Islet precursor cell (in vitro differentiated cells): Measurements from ENCODE around the gene ZNF598.
"Not testable (repeated sequence)": the region's sequence is repeated elsewhere in the genome, so short reads cannot be mapped to it uniquely, and the experiment has no call there.

Experiments
- DNase-seq: peaks from one replicate; pipeline ENCODE4 v3.0.0-alpha.2; 2018

ZNF598 gene

DNA sequence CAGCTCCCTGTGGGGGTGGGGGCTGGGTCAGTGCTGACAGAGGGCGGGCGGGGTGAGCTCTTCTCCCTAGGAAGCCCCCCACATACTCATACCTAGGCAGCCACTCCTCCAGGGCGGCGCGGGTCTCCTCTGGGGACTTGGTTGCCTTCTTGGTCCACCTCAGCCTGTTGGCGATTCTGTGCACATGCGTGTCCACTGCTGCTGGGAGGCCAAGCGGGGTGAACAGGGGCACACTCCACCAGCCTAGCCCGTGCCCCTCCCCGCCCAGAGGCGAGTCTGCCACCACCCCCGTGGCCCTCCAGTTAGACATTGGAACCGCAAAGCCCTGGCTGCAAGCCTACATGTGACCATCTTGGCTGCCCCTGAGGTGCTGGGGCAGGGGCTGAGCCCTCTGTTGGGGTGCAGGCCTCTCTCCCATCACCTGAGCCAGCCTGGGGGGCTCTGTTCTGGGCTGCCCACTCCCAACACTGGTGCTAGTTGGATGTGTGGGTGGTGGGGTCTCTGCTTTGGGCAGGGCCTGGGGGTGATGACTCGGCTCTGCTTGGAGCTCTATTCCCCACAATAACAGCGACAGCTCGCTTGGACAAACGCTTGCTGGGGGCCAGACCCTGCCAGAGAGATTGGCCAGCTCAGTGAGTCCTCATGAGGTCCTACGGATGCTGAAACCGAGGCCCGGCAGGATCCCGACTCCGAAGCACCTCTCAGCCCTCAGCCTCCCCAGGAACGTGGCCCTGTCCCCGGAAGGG lies 30.6 kb upstream of the ZNF598 start:
- no peak for DNase-seq

DNA sequence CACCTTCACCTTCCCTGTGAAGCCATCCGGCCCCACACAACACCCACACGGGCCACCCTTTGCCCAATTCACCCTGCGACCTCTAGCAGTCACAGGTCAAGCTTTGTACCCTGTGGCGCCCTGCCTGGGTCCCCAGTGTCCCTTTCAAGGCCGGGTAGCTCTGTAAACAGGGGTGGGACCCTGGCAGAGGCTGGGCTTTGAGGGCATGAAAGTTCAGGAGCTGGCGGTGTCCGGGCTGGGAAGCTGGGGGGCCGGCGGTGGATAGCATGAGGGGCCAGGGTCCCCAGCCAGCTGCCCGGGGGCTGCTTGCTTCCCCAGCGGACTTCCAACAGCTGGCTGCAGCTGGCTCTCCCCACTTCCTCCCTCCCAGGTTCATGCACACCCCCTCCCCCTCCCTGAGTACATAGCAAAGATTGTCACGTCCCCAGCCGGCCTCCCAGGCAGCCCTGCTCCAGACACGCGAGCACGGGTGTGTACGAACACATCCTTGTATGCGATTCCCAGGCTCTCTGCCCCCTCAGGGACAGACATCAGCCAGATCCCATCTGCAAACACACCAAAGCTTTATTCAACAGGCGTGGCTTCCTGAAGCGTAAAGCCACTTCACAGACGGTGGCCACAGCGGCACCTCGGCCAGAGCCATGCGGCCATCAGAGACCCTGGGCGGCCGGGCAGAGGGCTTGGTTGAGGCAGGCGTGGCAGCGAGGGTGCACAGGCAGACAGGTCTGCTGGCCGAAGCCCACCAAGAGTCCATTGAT lies 29.8 kb upstream of the ZNF598 start:
- no peak for DNase-seq

DNA sequence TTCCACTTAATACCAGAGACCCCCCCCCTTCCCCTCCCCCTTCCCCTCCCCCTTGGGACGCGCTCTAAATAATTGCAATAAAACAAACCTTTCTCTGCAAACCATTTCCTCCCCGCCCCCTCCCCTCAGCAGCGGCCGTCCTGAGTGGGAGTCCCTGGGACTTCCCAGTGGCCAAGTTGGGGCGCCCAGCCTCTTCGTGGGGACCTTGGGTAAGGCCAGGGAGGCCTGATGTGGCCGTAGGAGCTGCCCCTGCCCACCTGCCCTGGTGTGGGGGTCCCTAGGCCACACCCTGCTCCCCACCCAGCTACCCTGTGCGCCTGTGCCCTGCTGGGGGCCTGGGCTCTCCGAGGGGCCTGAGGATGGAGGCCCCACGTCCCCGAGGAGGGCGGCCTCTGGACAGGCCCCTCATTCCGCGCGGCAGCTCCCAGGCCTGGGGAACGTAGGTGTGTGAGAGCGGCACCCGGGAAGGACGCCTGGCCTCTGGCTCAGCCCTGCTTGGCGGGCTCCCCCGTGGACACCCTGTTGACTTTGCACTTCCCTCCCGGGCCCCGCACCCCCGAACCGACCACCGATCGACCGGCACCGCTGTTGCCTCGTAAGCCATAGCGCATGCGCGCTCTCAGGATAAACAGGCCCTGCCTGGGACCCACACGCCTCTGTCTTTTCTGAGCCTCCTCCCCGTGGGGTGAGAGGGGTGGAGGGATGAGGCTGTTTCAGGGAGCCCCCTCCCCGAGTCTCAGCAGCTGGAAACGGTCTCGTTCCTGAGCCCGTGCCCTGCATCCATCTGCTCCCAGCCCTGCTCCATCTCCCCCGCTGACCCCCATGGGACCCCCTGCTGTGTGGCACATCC lies 29.0 kb upstream of the ZNF598 start:
- no peak for DNase-seq

DNA sequence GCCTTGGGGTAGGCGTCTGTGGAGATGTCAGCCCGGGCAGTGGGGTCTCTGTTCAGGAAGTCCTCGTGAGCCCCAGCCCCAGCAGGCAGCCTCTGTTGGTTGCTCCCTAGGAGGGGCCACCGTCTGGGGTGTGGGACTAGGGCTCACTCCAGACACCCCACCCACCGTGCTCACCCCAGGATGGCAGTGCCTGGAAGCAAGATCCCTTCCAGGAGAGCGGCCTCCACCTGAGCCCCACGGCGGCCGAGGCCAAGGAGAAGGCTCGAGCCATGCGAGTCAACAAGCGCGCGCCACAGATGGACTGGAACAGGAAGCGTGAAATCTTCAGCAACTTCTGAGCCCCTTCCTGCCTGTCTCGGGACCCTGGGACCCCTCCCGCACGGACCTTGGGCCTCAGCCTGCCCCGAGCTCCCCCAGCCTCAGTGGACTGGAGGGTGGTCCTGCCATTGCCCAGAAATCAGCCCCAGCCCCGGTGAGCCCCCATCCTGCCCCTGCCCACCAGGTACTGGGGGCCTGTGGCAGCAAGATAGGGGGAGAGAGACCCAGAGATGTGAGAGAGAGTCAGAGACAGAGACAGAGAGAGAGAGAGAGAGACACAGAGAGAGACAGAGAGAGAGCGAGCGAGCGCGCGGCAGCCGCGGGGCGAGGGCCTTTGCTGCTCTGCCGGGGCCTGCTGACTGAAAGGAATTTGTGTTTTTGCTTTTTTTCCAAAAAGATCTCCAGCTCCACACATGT lies 28.2 kb upstream of the ZNF598 start:
- no peak for DNase-seq

DNA sequence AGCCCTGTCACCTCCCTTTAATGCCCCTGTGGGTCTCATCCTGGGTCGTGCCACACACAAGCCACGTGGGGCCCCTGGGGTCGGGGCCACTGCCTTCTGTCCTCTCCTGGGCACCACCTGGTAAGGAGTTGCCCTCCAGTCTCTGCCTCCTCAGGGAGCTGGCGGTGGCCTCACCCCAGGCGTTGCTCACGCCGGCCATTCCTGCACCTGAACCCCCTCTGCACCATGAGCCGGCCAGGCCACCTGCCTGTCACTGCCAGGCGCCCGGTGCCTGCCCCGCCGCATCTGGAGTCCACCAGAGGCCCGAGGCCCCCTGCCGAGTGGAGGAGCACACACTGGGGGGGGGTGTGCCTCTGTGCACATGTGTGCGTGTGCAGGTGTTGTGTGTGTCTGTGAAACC lies 27.5 kb upstream of the ZNF598 start:
- DNase-seq = no peak

DNA sequence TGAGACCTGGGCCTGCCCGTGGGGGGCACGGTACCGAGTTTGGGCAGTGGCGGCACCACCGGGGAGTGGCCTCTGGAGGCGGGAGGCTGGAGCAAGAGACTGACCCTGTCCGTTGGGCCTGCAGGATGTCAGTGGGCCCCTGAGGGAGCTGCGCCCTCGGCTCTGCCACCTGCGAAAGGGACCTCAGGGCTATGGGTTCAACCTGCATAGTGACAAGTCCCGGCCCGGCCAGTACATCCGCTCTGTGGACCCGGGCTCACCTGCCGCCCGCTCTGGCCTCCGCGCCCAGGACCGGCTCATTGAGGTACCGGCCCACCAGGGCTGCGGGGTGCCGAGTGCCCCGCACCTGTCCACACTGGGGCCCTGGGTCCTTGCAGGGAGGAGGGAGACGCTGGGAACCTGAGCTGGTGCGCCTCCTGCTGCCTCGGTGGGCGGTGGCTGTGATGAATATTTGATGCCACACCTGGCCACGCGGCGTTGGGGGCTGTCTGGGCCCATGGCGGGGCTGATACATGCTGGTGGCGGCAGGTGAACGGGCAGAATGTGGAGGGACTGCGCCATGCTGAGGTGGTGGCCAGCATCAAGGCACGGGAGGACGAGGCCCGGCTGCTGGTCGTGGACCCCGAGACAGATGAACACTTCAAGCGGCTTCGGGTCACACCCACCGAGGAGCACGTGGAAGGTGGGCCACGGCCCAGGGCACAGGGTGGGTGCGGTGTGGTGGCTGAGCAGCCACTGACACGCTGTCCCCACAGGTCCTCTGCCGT lies 26.8 kb upstream of the ZNF598 start:
- no peak for DNase-seq

DNA sequence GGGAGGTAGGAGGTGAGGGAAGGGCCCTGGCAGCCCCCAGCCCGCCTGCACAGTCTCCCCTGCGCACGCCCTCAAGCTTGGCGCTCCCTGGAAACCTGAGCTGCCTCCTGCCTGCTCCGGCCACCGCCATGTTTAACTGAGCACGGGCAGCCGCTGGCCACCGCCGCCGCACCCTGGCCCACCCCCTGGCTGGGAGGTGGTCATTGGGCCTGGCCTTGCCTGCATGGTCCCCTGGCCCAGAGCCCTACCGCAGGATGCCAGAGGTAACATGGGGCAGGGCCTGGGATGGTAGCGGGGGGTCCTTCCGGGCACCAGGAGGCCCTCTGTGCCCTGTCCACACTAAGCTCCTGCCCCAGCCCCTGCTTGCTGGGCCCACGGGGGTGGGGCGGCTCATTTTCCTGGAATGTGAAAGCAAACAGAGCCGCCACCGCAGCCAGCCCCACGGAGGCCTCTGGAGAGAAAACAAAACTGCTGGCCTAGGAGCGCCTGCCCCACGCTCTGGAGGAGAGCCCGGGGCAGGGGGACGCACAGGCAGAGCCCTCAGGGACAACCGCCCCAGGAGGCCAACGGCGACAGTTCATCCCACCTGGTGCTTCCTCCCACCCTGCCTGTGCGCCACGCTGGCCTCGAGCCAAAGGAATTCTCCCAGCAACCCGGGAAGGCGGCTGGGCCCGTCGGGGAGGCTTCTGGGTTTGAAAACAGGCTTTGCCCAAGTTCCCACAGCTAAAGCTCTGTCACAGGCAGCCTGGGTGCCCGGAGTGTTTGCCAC lies 26.0 kb upstream of the ZNF598 start:
- peak; percentile 76 for DNase-seq

DNA sequence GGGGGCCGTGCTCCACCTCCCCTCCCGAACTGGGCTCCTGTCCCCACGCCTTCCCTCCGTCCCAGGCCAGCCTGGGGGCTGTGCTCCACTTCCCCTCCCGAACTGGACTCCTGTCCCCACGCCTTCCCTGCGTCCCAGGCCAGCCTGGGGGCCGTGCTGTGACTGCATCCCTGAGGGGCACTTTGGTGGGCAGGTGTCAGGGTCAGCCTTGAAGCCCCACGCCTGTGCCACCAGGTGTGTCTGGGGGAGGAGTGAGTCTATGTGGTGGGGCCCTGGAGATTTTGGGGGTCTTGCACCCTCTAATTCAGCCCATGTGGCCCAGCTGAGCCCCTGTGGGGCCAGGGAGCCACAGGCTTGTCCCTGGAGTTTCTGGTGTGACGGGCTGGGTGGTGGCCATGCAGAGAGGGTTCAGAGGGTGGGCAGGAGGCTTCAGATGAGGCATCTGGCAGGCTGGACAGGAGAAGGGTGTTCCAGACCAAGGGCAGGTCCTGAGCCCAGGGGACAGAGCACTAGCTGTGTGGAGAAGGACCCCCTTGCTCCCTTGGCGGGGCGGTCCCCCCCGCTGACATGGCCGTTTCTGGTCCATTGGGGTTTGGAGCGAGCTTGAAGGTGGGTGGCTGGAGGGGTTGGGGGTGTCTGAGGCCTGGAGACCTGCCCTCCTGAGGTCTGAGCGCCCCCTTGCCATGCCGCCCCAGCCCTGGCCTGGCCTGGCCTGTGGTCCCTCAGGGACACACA lies 25.2 kb upstream of the ZNF598 start:
- no peak for DNase-seq

DNA sequence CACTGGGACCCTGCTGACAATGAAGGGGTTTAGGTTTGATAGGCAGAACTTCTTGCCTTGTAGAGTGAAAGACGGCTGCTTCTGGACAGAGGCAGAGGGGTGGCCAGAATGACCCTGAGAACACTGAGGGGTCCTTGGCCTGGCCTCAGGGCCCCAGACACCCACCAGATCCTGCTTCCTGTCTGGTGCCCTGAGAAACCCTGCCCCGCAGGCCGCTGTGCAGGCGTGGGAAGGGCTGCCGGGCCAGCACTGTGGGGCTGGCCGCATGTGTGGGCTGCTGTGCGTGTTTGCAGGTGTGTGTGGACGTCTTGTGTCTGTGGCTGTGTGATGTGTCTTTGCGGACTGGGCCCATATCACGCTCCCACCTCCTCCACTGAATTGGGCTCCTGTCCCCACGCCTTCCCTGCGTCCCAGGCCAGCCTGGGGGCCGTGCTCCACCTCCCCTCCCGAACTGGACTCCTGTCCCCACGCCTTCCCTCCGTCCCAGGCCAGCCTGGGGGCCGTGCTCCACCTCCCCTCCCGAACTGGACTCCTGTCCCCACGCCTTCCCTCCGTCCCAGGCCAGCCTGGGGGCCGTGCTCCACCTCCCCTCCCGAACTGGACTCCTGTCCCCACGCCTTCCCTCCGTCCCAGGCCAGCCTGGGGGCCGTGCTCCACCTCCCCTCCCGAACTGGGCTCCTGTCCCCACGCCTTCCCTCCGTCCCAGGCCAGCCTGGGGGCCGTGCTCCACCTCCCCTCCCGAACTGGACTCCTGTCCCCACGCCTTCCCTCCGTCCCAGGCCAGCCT lies 24.5 kb upstream of the ZNF598 start:
- DNase-seq = not testable (repeated sequence)

DNA sequence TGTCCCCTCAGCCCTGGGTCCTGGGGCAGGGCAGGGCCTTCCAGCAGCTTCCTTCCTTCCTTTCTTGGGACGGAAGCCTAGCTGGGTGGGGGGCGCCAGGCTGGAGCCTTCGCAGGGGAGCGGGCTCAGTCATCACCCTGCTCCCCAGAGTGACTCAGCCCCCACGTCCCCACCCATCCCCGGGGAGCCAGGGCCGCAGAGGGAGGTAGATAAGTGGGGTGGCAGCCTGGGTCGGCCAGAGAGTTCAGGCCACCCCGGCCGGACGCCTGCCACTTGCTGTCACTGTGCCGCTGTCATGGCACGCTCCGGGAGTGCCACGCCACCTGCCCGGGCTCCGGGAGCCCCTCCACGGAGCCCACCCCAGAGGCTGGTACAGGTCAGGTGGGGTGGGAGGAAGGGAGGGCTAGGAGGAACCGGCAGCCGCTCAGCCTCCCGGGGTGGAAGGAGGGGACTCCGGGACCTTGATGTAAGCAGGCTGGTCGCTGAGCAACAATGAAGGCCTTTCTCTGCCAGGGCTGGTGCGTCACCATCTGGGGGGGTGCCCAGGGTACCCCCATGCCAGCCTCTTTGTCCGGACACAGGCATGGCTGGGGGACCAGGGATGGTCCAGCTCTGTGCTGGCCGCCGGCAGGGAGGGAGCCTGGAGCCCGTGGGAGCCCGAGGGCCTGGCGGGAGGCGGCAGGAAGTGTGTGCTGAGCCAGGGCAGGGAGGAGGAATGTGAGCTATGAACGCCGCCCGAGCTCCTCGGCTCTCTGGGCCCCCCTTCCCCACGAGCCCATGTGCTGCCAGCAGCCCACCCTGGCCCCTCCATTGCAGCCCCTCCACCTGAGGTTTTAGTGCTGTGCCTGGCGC lies 23.7 kb upstream of the ZNF598 start:
- peak; percentile 83 for DNase-seq

DNA sequence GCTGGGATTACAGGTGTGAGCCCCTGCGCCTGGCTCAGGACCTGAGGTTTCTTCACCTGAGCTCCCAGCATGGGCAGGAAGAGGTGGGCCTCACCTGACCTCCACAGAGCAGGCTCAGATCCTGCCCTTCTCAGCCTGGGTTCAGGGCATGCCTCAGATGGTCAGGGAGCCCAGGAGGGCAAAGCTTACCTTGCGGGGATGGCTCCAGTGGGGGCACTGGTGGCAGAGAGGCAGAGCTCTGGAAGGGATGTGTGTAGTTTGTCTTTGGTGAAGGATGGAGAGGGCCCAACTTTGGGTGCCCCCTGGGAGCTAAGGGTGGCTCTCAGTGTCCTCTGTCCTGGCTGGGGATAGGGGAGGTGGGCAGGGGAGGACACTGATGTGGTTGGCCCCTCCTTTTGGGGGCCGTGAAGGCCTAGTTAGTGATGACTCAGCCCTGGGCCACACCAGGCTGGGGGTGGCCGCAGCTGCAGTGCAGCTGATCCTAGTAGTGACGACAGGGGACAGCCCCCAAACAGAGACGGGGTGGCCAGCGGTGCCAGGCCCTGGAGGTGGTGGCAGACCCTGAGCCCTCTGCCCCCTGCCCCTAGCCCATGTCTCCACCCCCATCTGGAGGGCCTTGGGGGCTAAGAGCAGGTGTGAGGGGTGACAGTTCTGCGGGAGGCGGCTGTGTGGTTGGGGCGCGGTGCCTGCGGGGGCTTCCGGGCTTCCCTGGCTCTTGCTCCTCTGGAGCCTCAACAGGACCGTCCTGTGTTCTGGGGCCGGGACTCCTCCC lies 22.9 kb upstream of the ZNF598 start:
- DNase-seq = no peak

DNA sequence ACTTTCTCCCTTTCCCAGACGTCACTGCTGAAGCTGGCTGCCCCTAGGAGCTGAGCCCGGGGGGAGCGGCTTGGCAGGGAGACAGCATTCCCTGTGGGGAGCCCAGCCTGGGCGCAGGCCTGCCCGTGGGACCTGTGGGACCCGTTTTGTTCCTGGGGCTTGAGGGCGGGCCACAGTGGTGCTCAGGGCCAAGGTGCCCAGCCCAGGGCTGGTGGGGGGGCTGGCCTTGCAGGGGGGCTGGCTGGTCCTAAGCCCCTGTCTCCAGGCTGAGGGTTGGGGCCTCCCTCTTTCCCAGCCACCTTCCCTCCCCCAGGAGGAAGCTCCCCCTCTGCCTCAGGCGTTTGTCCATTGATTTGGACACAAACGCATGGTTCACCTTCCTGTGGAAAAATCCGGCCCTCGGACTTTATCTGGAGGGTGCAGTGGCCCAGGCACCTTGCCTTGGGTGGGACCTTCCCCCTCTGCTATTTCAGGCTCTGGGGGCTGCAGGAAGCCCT lies 21.5 kb upstream of the ZNF598 start:
- DNase-seq = no peak

DNA sequence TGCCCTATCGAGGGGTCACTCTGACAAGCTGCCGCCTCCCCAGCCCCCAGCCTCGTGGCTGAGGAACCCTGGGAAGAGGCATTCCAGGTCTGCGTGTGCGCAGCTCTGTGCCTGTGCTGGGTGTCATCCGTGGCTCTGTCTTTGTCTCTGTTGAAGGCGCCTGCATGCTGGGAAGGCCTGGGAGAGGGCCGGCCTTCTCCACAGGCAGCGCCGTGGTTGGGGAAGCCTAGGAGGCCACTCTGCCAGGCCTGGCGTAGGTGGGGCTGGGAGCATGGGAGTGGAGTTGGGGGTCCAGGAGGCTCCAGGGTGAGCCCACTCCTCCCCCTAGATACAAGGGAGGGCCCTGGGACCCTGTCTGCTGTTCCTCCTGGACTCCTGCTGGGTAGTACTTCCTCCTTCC lies 20.4 kb upstream of the ZNF598 start:
- DNase-seq = no peak

DNA sequence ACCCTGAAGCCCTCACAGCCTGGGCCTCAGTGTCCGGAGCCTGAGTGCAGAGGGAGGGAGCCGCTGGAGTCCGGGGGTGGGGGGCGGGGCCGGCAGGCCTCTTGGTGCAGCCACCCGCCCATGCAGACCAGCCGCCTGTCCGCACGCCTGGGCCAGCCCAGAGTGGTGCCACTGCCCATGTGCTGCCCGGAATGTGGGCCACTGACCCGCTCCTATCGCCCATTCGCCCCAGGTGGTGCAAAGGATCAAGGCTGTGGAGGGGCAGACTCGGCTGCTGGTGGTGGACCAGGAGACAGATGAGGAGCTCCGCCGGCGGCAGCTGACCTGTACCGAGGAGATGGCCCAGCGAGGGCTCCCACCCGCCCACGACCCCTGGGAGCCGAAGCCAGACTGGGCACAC lies 19.7 kb upstream of the ZNF598 start:
- no peak for DNase-seq

DNA sequence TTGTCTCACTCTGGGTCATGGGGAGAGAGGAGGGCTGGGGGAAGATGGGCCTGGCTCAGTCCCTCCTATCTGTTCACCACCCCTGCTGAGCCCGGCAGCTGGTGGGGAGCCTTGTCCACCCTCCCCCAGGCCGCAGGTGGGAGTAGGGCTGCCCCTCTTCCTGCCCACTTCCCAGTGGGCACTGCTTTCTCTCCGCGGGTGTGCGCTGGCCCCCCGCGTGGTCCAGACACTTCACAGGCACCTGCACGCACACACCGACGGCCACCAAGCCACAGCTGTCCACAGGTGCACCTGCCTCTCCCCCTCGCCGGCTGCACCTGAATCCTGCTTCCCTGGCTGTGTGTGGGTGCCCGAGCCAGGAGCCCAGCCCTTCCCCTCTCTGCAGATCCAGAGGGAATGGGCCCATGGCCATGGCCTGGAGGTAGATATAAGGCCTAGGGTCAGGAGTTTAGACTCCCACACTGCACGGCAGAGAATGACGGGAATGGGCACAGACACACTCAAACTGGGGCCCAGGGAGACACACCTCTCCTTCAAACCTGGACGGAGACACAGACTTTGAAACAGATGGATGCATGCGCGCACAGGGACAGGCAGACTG lies 19.1 kb upstream of the ZNF598 start:
- no peak for DNase-seq

DNA sequence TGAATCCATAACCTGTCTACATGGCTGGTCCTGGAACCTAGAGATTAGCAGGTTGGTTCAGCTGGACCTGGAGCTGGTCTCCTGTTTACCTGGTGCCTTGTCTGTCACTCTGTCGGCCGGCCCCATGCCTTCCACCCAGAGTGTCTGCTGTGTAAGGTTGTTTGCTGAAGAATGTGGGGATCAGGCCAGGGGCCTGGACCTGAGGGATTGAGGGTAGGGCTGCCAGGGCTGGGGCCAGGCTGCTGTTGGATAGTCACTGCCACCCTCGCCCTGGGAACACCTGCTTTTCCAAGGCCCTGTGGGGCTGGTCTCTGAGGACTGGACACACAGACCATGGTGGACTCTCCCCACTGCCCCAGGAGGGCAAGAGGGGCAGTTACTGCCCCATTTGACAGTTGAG lies 18.5 kb upstream of the ZNF598 start:
- no peak for DNase-seq
